Measurements from ENCODE around the gene MYO19. TPM values are rescaled to one million over a fixed set of nuclear protein-coding genes. Genes with fewer than 3 reads are reported as not detected.

The MYO19 gene
- total RNA-seq, 2 experiments from 2014 or later = 109 to 154 TPM

GRCh38 chr17:36529121-36529520, 5.5 kb downstream of the MYO19 start:
- H3K9me2 ChIP-seq (ENCODE audit: insufficient read depth, low read length) = no peaks in the 10 kb centered on the region
- no peak for TF ChIP-seq EZH2phosphoT487 (IDR thresholded peaks at IDR 0.05; ENCODE audit: borderline replicate concordance, low read depth, low read length)
- TF ChIP-seq CTCF (conservative IDR thresholded peaks at IDR 0.05; ENCODE audit: low read length) = no peak
- H3K4me1 ChIP-seq (ENCODE audit: insufficient read depth, low read length, poor library complexity, severe bottlenecking) = peaks cover 31% of the 10 kb centered on the region
- no peak overlapping the region for H2AFZ ChIP-seq (ENCODE audit: low read length)
- peaks cover 21% of the 10 kb centered on the region; the same call in 1 of the 2 replicates for H3K79me2 ChIP-seq (ENCODE audit: insufficient read depth, low read depth, low read length)
- H3K9me3 ChIP-seq (ENCODE audit: low read length) = no peaks in the 10 kb centered on the region
- ChIA-PET POLR2A (no interaction called here), CTCF (ENCODE audit: unreplicated experiment) (no interaction called here)
- H4K20me1 ChIP-seq (ENCODE audit: insufficient read depth, low read length) = no peaks in the 10 kb centered on the region; the same call in 1 of the 2 replicates
- no TSS peak for BruUV-seq (replicated peaks)
- no peak overlapping the region for H3K4me2 ChIP-seq (ENCODE audit: low read length)
- no peak for DNase-seq (ENCODE audit: low spot score)
- no peak overlapping the region for H3K27ac ChIP-seq (ENCODE audit: low read depth, low read length, poor library complexity, severe bottlenecking)
- peaks cover 89% of the 10 kb centered on the region for H3K36me3 ChIP-seq (ENCODE audit: insufficient read depth, low read length)
- H3K4me3 ChIP-seq (ENCODE audit: low read depth, low read length, poor library complexity, severe bottlenecking) = no peak overlapping the region
- intact Hi-C loops (cut with micrococcal nuclease; ENCODE audit: unreplicated experiment) = no loop called here

DNA sequence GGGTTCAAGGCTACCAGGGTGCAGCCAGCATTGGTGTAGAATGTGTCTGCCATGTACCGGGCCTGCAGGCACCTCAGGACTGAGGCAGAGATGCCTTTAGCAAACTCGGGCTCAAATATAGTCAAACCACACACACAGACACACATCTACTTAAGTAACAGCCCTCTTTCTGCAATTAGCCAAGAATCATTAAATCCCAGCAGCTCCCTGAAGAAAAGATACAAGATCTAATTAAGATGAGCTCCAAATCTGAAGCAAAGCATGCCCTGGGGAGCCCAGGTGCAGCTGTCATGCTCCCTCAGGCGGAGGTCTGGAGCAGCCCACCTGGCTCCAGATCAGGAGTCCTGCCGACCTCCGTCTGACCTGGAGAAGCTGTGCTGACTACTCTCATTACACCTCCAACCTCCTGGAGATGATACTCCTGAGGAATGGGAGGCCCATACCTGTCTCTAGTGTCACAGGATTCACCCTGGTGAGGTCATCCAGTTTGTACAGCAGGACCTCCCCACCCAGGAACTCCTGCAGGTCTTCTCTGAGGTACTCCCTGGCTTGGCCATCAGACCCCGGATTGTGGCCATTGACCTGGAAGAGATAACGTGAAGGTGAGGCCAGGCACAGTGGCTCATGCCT, 6.9 kb downstream of the MYO19 start:
- TF ChIP-seq CTCF (conservative IDR thresholded peaks at IDR 0.05; ENCODE audit: low read length) (no peak), EZH2phosphoT487 (IDR thresholded peaks at IDR 0.05; ENCODE audit: borderline replicate concordance, low read depth, low read length) (no peak)
- Histone ChIP-seq H4K20me1 (ENCODE audit: insufficient read depth, low read length) (no peaks in the 10 kb centered on the region; the same call in 1 of the 2 replicates), H2AFZ (ENCODE audit: low read length) (no peak overlapping the region), H3K79me2 (ENCODE audit: insufficient read depth, low read depth, low read length) (peaks cover 8% of the 10 kb centered on the region; the same call in 1 of the 2 replicates), H3K4me1 (ENCODE audit: insufficient read depth, low read length, poor library complexity, severe bottlenecking) (peaks cover 21% of the 10 kb centered on the region), H3K27ac (ENCODE audit: low read depth, low read length, poor library complexity, severe bottlenecking) (no peak overlapping the region), H3K36me3 (ENCODE audit: insufficient read depth, low read length) (peaks cover 92% of the 10 kb centered on the region), H3K4me3 (ENCODE audit: low read depth, low read length, poor library complexity, severe bottlenecking) (no peak overlapping the region), H3K9me3 (ENCODE audit: low read length) (no peaks in the 10 kb centered on the region), H3K4me2 (ENCODE audit: low read length) (no peak overlapping the region), H3K9me2 (ENCODE audit: insufficient read depth, low read length) (no peaks in the 10 kb centered on the region)
- intact Hi-C loops (cut with micrococcal nuclease; ENCODE audit: unreplicated experiment) = no loop called here
- no TSS peak for BruUV-seq (replicated peaks)
- POLR2A ChIA-PET = no interaction called here
- no peak for DNase-seq (ENCODE audit: low spot score)
- CTCF ChIA-PET (ENCODE audit: unreplicated experiment) = no interaction called here

GRCh38 chr17:36525888-36526287, 8.8 kb downstream of the MYO19 start:
- no peak overlapping the region for H2AFZ ChIP-seq (ENCODE audit: low read length)
- no TSS peak for BruUV-seq (replicated peaks)
- POLR2A ChIA-PET = no interaction called here
- no peak overlapping the region for H3K4me2 ChIP-seq (ENCODE audit: low read length)
- H3K27ac ChIP-seq (ENCODE audit: low read depth, low read length, poor library complexity, severe bottlenecking) = no peak overlapping the region
- DNase-seq (ENCODE audit: low spot score) = no peak
- CTCF ChIA-PET (ENCODE audit: unreplicated experiment) = no interaction called here
- H3K9me2 ChIP-seq (ENCODE audit: insufficient read depth, low read length) = no peaks in the 10 kb centered on the region
- H4K20me1 ChIP-seq (ENCODE audit: insufficient read depth, low read length) = no peaks in the 10 kb centered on the region; the same call in 1 of the 2 replicates
- peaks cover 93% of the 10 kb centered on the region for H3K36me3 ChIP-seq (ENCODE audit: insufficient read depth, low read length)
- intact Hi-C loops (cut with micrococcal nuclease; ENCODE audit: unreplicated experiment) = no loop called here
- no peaks in the 10 kb centered on the region for H3K9me3 ChIP-seq (ENCODE audit: low read length)
- H3K79me2 ChIP-seq (ENCODE audit: insufficient read depth, low read depth, low read length) = no peaks in the 10 kb centered on the region
- TF ChIP-seq CTCF (conservative IDR thresholded peaks at IDR 0.05; ENCODE audit: low read length) (no peak), EZH2phosphoT487 (IDR thresholded peaks at IDR 0.05; ENCODE audit: borderline replicate concordance, low read depth, low read length) (no peak)
- H3K4me3 ChIP-seq (ENCODE audit: low read depth, low read length, poor library complexity, severe bottlenecking) = no peak overlapping the region
- H3K4me1 ChIP-seq (ENCODE audit: insufficient read depth, low read length, poor library complexity, severe bottlenecking) = peaks cover 12% of the 10 kb centered on the region

Data from OCI-LY7 (cell line).